HG03432 (cell line): ENCODE results near the gene ARHGAP10.

Source experiments
- ATAC-seq: cut with Tn5 transposase; IDR thresholded peaks from one replicate; pipeline ENCODE4 v1.9.1; 2021; ENCODE audit warnings: mild to moderate bottlenecking, moderate library complexity; ENCODE audit not compliant: unreplicated experiment

ARHGAP10 gene

DNA sequence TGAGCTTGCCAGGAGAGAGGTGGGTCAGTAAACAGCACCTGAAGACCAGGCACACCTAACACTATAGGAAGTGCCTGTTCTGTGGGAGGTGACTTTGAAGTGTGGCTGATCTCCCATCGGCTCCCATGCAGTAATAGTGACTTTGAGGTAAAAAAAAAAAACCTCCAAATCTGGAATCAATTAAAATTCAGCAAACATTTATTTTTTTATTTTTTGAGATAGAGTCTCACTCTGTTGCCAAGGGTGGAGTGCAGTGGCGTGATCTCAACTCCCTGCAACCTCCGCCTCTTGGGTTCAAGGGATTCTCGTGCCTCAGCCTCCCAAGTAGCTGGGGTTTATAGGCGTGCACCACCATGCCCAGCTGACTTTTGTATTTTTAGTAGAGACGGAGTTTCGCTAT, 32.4 kb downstream of the ARHGAP10 start:
- ATAC-seq: no peak

- no peak for ATAC-seq
Observed at GRCh38 chr4:147765121-147765529, 33.2 kb downstream of the ARHGAP10 start.

- ATAC-seq: no peak
Observed at GRCh38 chr4:147768113-147768512, 36.2 kb downstream of the ARHGAP10 start.

DNA sequence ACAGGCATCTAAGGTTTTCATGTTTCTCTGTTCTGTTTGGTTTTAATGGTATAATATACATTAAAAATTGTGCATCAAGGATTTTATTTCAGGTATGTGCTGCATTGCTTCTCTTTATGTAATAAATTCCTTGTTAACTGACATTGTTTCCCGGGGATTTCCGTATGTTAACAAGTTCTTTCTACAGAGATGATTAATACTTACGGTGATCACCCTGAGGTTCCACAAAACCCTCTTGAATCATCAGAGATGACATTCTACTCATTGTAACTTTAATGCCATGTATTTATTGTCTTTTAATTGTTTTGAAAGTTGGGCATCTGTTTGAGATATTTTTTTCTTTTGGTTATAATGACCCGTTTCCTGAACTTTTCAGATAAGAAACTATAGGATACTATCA, 37.5 kb downstream of the ARHGAP10 start:
- no peak for ATAC-seq

DNA sequence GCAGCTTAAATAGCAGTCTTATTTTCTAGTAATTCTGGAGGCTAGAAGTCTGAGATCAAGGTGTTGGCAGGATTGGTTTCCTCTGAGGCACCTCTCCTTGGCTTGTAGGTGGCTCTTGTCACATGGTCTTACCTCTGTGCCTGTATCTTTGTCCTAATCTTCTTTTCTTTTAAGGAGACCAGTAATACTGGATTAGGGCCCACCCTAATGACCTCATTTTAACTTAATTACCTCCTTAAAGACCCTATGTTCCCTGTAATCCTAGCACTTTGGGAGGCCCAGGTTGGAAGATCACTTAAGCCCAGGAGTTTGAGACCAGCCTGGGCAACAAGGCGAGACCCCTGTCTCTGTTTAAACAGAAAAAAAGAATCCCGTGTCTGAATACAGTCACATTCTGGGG, 38.9 kb downstream of the ARHGAP10 start:
- no peak for ATAC-seq

- ATAC-seq: no peak
Observed at GRCh38 chr4:147772056-147772455, 40.2 kb downstream of the ARHGAP10 start.

DNA sequence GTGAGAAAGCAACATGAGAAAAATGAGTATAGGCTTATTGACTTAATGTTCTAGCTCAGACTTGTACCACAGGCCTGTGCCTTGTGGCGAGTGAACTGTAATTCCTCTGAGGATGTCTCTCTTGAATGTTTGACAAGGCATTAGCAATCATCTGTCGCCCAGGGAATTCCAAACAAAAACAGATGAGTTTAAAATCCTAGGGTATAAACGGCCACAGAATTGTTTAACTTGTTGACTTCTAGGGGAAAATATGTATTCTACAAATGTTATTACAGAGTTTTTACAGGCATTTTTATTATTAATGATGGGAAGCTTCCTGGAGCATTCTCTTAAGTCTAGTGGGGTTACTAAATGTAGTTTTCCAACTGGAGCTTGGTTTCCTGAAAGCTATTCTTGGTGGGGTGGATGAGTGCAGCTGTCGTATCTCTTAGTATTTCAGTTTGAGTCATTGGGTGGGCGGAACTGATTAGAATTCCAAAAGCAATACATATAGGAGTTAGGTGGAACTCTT, 40.6 kb downstream of the ARHGAP10 start:
- ATAC-seq: no peak

- peak; percentile 60 for ATAC-seq
Observed at GRCh38 chr4:147773261-147774184, 41.6 kb downstream of the ARHGAP10 start.

- ATAC-seq: no peak
Observed at GRCh38 chr4:147776716-147777115, 44.8 kb downstream of the ARHGAP10 start.

GRCh38 chr4:147777456-147778091, 45.7 kb downstream of the ARHGAP10 start:
- ATAC-seq: no peak

- peak; percentile 76 for ATAC-seq
Observed at GRCh38 chr4:147778942-147779341, 47.1 kb downstream of the ARHGAP10 start.

- no peak for ATAC-seq
Observed at GRCh38 chr4:147779451-147779850, 47.6 kb downstream of the ARHGAP10 start.

GRCh38 chr4:147780137-147780777, 48.4 kb downstream of the ARHGAP10 start:
- peak; percentile 61 for ATAC-seq

- no peak for ATAC-seq
Observed at GRCh38 chr4:147782087-147782781, 50.3 kb downstream of the ARHGAP10 start.

- ATAC-seq: no peak
Observed at GRCh38 chr4:147785129-147785528, 53.2 kb downstream of the ARHGAP10 start.

DNA sequence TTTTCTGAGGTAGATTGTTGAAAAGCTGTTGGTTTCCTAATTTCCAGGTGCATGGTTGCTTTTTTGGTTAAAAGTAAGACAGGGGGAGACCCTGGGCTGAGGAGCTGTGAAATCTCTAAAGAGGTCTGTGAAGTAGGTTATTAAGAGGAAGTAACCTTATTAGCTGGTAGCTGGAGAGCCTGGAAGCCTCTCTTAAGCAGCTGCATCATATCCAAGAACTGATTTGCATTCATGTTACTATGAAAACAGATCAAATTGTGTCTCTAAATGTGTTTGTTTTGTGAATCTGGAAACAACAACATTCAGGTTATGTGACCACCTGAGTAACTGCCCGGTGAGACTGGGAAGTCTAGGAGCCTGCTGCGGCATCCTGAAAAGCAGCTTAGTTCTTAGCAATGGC, 54.1 kb downstream of the ARHGAP10 start:
- ATAC-seq: peak; percentile 90

DNA sequence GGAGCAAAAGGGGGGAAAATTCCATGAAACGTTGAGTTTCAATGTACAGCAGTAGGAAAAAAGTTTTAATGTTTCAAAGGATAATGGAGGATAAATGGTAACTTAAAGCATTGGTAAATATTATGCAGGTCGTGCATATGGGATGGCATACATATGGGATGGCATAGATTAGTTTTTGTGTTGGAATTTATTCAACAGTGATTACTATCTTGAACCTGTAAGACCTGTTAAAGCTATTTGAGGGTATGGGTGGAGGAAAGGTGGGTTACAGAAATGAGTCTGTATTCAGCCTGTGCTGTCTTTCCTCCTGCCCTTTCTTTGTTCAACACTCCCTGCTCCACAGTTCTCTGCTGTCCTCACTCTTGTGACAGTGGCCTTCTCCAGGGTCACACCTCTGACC, 54.6 kb downstream of the ARHGAP10 start:
- no peak for ATAC-seq

- no peak for ATAC-seq
Observed at GRCh38 chr4:147787204-147787603, 55.3 kb downstream of the ARHGAP10 start.

GRCh38 chr4:147788791-147789190, 56.9 kb downstream of the ARHGAP10 start:
- ATAC-seq: no peak

DNA sequence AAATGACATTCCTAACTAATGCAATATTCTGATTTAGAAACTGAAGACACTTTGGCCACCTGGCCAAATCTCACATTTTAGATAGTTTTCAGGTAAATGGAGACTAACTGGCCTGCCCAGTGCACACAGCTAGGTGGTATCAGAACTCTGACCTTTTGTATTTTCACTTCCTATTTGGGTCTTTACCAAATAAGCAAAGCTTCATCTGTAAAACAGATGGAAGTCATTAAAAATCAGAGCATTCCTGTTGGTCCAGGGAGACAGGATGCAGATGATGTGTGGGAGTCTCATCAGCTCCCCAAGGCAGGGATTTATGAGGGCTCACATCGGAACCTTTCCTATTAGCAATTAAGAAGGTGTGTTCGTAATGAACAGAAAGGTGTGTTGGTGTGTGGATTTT, 57.7 kb downstream of the ARHGAP10 start:
- no peak for ATAC-seq

DNA sequence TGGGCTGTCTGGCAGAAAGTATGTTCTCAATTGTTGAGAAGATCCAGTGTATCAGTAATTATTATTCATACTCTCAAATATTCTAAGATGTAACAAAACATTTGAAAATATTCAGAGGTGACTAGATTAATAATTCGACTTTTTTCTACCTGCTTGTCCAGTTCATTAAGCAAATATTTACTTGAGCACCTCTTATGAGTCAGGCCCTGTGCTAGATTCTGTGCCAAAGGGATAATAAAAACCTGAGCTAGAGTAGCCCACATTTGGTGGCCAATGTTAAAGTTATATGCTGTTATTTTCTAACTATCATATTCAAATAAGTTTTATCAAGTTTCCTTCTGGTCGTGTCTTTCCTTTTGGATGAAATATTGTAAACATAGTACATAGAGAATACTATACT, 58.5 kb downstream of the ARHGAP10 start:
- no peak for ATAC-seq
